Tibial artery (tissue), 4 donors: ENCODE measurements around the gene KLHL10.

ENCODE experiments used
- DNase-seq, 2 donors: peaks; one replicate each; pipeline ENCODE4 v3.0.0-alpha.2; 2019
- H3K27ac ChIP-seq, 2 donors: fragments of 200-600 bp; sonication (generic) in 1 of 2; 1 replicate in 1 of 2; 2 replicates in 1 of 2; pipeline ENCODE4 v1.5.1; 2018 to 2019; ENCODE audit warnings: mild to moderate bottlenecking in 1 of 2
- H3K27me3 ChIP-seq, 2 donors: fragments of 200-600 bp; sonication (generic) in 1 of 2; one replicate each; pipeline versions ENCODE4 v1.5.1 to v1.6.0; 2016 to 2019
- H3K36me3 ChIP-seq, 3 donors: fragments of 200-600 bp; sonication (generic) in 2 of 3; one replicate each; pipeline ENCODE4 v1.5.1; 2016 to 2019; ENCODE audit warnings: mild to moderate bottlenecking in 2 of 3
- H3K4me1 ChIP-seq, 4 donors: fragments of 200-600 bp; sonication (generic) in 2 of 4; 1 replicate in 3 of 4; 2 replicates in 1 of 4; pipeline ENCODE4 v1.5.1; 2016 to 2019
- H3K4me3 ChIP-seq, 2 donors: fragments of 200-600 bp; sonication (generic) in 1 of 2; 1 replicate in 1 of 2; 2 replicates in 1 of 2; pipeline ENCODE4 v1.5.1; 2018 to 2019; ENCODE audit warnings: mild to moderate bottlenecking in 2 of 2
- H3K9me3 ChIP-seq, 3 donors: fragments of 200-600 bp; sonication (generic) in 1 of 3; one replicate each; pipeline ENCODE4 v1.5.1; 2016 to 2019
- CTCF ChIP-seq, 2 experiments: fragments of 200-600 bp in 1 of 2; fragments of 450-650 bp in 1 of 2; IDR thresholded peaks; one replicate each; pipeline ENCODE4 v1.5.1; 2017 to 2019; ENCODE audit warnings: antibody characterized with exemption in 2 of 2, mild to moderate bottlenecking in 1 of 2, moderate library complexity in 1 of 2
- intact Hi-C: fragments of 100-400 bp; cut with DNase I; formaldehyde crosslinking; loops from one replicate; pipeline ENCODE4 v1.15.0; 2023; ENCODE audit warnings: low total_unique reads

Gene KLHL10

GRCh38 chr17:41888332-41888965, 50.8 kb downstream of the KLHL10 start:
- H3K36me3 ChIP-seq: peaks cover 90 to 97% (median 91%) of the 10 kb centered on the region in 3 donors
- H3K27ac ChIP-seq: no peak overlapping the region
- no peak for DNase-seq
- intact Hi-C loops: loop anchor here (10.0 kb wide), 1 partner anchor 154 kb away; the partner anchor contains the start of gene HAP1
- no peak overlapping the region for H3K4me3 ChIP-seq
- no peaks in the 10 kb centered on the region for H3K4me1 ChIP-seq
- no peaks in the 10 kb centered on the region for H3K27me3 ChIP-seq
- no peaks in the 10 kb centered on the region for H3K9me3 ChIP-seq
- TF ChIP-seq CTCF (IDR thresholded peaks at IDR 0.05): no peak

GRCh38 chr17:41891135-41892020, 53.8 kb downstream of the KLHL10 start:
- TF ChIP-seq CTCF (IDR thresholded peaks at IDR 0.05): no peak
- Histone ChIP-seq H3K36me3 (peaks cover 72 to 97% (median 83%) of the 10 kb centered on the region in 3 donors), H3K4me3 (no peak overlapping the region), H3K4me1 (no peaks in the 10 kb centered on the region), H3K27me3 (no peaks in the 10 kb centered on the region), H3K9me3 (no peaks in the 10 kb centered on the region), H3K27ac (no peak overlapping the region)
- no peak for DNase-seq
- intact Hi-C loops: no loop called here

- DNase-seq: no peak
- H3K4me3 ChIP-seq: no peak overlapping the region
- H3K27me3 ChIP-seq: no peaks in the 10 kb centered on the region
- H3K27ac ChIP-seq: no peak overlapping the region
- TF ChIP-seq CTCF (IDR thresholded peaks at IDR 0.05): no peak
- H3K9me3 ChIP-seq: no peaks in the 10 kb centered on the region
- peaks cover 72 to 97% (median 83%) of the 10 kb centered on the region in 3 donors for H3K36me3 ChIP-seq
- no peaks in the 10 kb centered on the region for H3K4me1 ChIP-seq
- intact Hi-C loops: no loop called here
Measured at GRCh38 chr17:41892021-41892376, 54.4 kb downstream of the KLHL10 start.

- no peak for DNase-seq
- intact Hi-C loops: no loop called here
- no peak for TF ChIP-seq CTCF (IDR thresholded peaks at IDR 0.05)
- Histone ChIP-seq H3K9me3 (no peaks in the 10 kb centered on the region), H3K27me3 (no peaks in the 10 kb centered on the region), H3K4me3 (no peak overlapping the region), H3K4me1 (no peaks in the 10 kb centered on the region), H3K27ac (no peak overlapping the region), H3K36me3 (peaks cover 71 to 97% (median 83%) of the 10 kb centered on the region in 3 donors)
Measured at GRCh38 chr17:41893384-41893783, 55.8 kb downstream of the KLHL10 start.

- H3K9me3 ChIP-seq: no peaks in the 10 kb centered on the region
- H3K4me3 ChIP-seq: no peak overlapping the region
- no peaks in the 10 kb centered on the region for H3K4me1 ChIP-seq
- peaks cover 74 to 98% (median 85%) of the 10 kb centered on the region in 3 donors for H3K36me3 ChIP-seq
- no peak overlapping the region for H3K27ac ChIP-seq
- H3K27me3 ChIP-seq: no peaks in the 10 kb centered on the region
- intact Hi-C loops: no loop called here
- TF ChIP-seq CTCF (IDR thresholded peaks at IDR 0.05): no peak
- no peak for DNase-seq
Measured at GRCh38 chr17:41894791-41895331, 57.2 kb downstream of the KLHL10 start.
